Endothelial cell of umbilical vein (primary cell): ENCODE results near the gene BPTF. TPM values are rescaled to one million over a fixed set of nuclear protein-coding genes. Genes with fewer than 3 reads are reported as not detected.
A peak's percentile ranks its signal among the peaks of the same experiment; 100 is the strongest.
"Not testable (repeated sequence)": the region's sequence is repeated elsewhere in the genome, so short reads cannot be mapped to it uniquely, and the experiment has no call there.

ENCODE experiments used
- BruUV-seq: library from RNA; stranded (reverse); fragments of 400-500 nt; replicated peaks from 2 replicates; lab custom pipeline; 2021; lab: Mats Ljungman, UMichigan
- CTCF ChIA-PET: fragments of 300-600, 350-600 bp; sonication (Branson Sonifier 250); formaldehyde crosslinking; loops from one replicate; lab custom pipeline; 2021; ENCODE audit warnings: antibody characterized with exemption, inconsistent platforms; lab: Charles Lee
- POLR2A ChIA-PET: fragments of 300-600, 350-600 bp; sonication (Branson Sonifier 250); formaldehyde crosslinking; loops from one replicate; lab custom pipeline; 2021; ENCODE audit warnings: antibody characterized with exemption, inconsistent platforms; lab: Charles Lee
- DNase-seq: peaks from one replicate; pipeline ENCODE4 v3.0.0-alpha.2; 2011; ENCODE audit warnings: low read depth, low spot score
- FAIRE-seq: peaks from 2 replicates; lab custom pipeline; 2011; peaks lifted over from hg19 to GRCh38; lab: Jason Lieb, UNC
- H2AFZ ChIP-seq: 2 replicates; pipeline ENCODE4 v1.6.0; 2012; ENCODE audit warnings: low read depth, low read length, control low read depth, inconsistent platforms
- H3K27ac ChIP-seq: 2 replicates; pipeline ENCODE4 v1.5.1; 2011; ENCODE audit warnings: low read depth, mild to moderate bottlenecking, control low read depth, low read length, moderate library complexity; ENCODE audit not compliant: insufficient read depth
- H3K27me3 ChIP-seq, 2 experiments: 2 replicates each; pipeline versions ENCODE4 v1.6.0 to v1.6.1; 2011; ENCODE audit warnings: low read length in 2 of 2, mixed read lengths in 1 of 2; ENCODE audit not compliant: control insufficient read depth in 2 of 2, insufficient read depth in 2 of 2
- H3K36me3 ChIP-seq, 2 experiments: 2 replicates in 1 of 2; 3 replicates in 1 of 2; pipeline ENCODE4 v1.5.1; 2011; ENCODE audit warnings: low read length in 2 of 2, mild to moderate bottlenecking in 1 of 2, moderate library complexity in 1 of 2; ENCODE audit not compliant: control insufficient read depth in 2 of 2, insufficient read depth in 2 of 2; ENCODE audit errors: extremely low read depth in 1 of 2
- H3K4me1 ChIP-seq: 3 replicates; pipeline ENCODE4 v1.5.1; 2011; ENCODE audit warnings: mild to moderate bottlenecking, low read length; ENCODE audit not compliant: control insufficient read depth, insufficient read depth; ENCODE audit errors: extremely low read depth
- H3K4me2 ChIP-seq: 2 replicates; pipeline ENCODE4 v1.6.1; 2011; ENCODE audit warnings: low read length, control low read depth, mixed read lengths; ENCODE audit not compliant: insufficient read depth
- H3K4me3 ChIP-seq, 3 experiments: fragments of 200-600 bp in 1 of 3; sonication (generic), shearing (Covaris generic) in 1 of 3; replicated peaks in 1 of 3; 2 replicates each; pipeline ENCODE4 v1.5.1; 2011 to 2016; ENCODE audit warnings: control low read depth in 3 of 3, low read length in 3 of 3, mild to moderate bottlenecking in 2 of 3, inconsistent platforms in 1 of 3, low read depth in 1 of 3, moderate library complexity in 1 of 3; ENCODE audit not compliant: insufficient read depth in 1 of 3
- H3K79me2 ChIP-seq: 2 replicates; pipeline ENCODE4 v1.6.0; 2012; ENCODE audit warnings: low read length, inconsistent platforms; ENCODE audit not compliant: control insufficient read depth, insufficient read depth
- H3K9ac ChIP-seq: replicated peaks from 2 replicates; pipeline ENCODE3; 2011; ENCODE audit warnings: low read length, control low read depth; ENCODE audit not compliant: insufficient read depth; ENCODE audit errors: extremely low read depth
- H3K9me1 ChIP-seq: replicated peaks from 3 replicates; pipeline ENCODE4 v1.6.0; 2011; ENCODE audit warnings: mild to moderate bottlenecking, low read length; ENCODE audit not compliant: control insufficient read depth, insufficient read depth; ENCODE audit errors: extremely low read depth
- H3K9me3 ChIP-seq: replicated peaks from 2 replicates; pipeline ENCODE4 v1.5.1; 2012; ENCODE audit warnings: low read length, inconsistent platforms; ENCODE audit not compliant: control insufficient read depth, insufficient read depth
- H4K20me1 ChIP-seq: replicated peaks from 2 replicates; pipeline ENCODE3; 2011; ENCODE audit warnings: mild to moderate bottlenecking, low read length; ENCODE audit not compliant: control insufficient read depth, insufficient read depth; ENCODE audit errors: extremely low read depth
- CTCF ChIP-seq, 2 donors: IDR thresholded peaks; 1 replicate in 1 of 2; 2 replicates in 1 of 2; pipeline ENCODE4 v1.5.1; 2011; ENCODE audit warnings: low read length in 2 of 2, mild to moderate bottlenecking in 2 of 2, moderate library complexity in 2 of 2, control low read depth in 1 of 2, inconsistent platforms in 1 of 2, low read depth in 1 of 2; ENCODE audit not compliant: insufficient read depth in 1 of 2; ENCODE audit errors: extremely low read depth in 1 of 2
- EZH2 ChIP-seq: IDR thresholded peaks from 2 replicates; pipeline ENCODE4 v1.6.1; 2012; ENCODE audit warnings: borderline replicate concordance, low read depth, mild to moderate bottlenecking, moderate library complexity, low read length, inconsistent platforms; ENCODE audit not compliant: severe bottlenecking
- FOS ChIP-seq: IDR thresholded peaks from 2 replicates; pipeline ENCODE4 v1.6.1; 2011; ENCODE audit warnings: mild to moderate bottlenecking, low read length, moderate library complexity, borderline replicate concordance; ENCODE audit not compliant: insufficient read depth
- GATA2 ChIP-seq: IDR thresholded peaks from 2 replicates; pipeline ENCODE4 v1.7.0; 2011; ENCODE audit warnings: low read depth, mild to moderate bottlenecking, moderate library complexity, mixed read lengths, low read length; ENCODE audit not compliant: insufficient read length, insufficient read depth
- JUN ChIP-seq: IDR thresholded peaks from 2 replicates; pipeline ENCODE4 v1.6.1; 2011; ENCODE audit warnings: borderline replicate concordance, low read depth; ENCODE audit not compliant: insufficient read length, insufficient read depth
- POLR2A ChIP-seq: IDR thresholded peaks from 2 replicates; pipeline ENCODE4 v1.6.1; 2012; ENCODE audit warnings: low read depth, mild to moderate bottlenecking, control low read depth, low read length
- POLR2AphosphoS5 ChIP-seq: IDR thresholded peaks from 2 replicates; pipeline ENCODE4 v1.6.1; 2012; ENCODE audit warnings: low read depth, mild to moderate bottlenecking, control low read depth, low read length, moderate library complexity; ENCODE audit not compliant: insufficient read depth
- dilution Hi-C: fragments of 300-500 bp; cut with MboI; formaldehyde crosslinking; loops from one replicate; pipeline ENCODE4 v1.15.0; 2019; ENCODE audit warnings: low sequenced_read_pairs; ENCODE audit not compliant: extremely low pct_ligation_motif_present
- intact Hi-C: fragments of 100-400 bp; cut with micrococcal nuclease; formaldehyde crosslinking; loops from one replicate; pipeline ENCODE4 v1.10.0; 2022
- polyA plus RNA-seq, 4 experiments: library from polyadenylated mRNA; depleted of rRNA in 3 of 4; stranded (reverse) in 3 of 4; unstranded in 1 of 4; fragments of >200 nt; gene quantifications; 2 replicates each; pipeline versions ENCODE4 v1.2.1 to v1.2.3, GENCODE V29; 2011 to 2012; ENCODE audit warnings: missing spikeins in 1 of 4
- total RNA-seq: library from RNA; stranded (reverse); gene quantifications from 2 replicates; pipeline ENCODE4 v1.2.3, GENCODE V29; 2021

Gene BPTF
- total and polyA plus RNA-seq, 2 donors (not counting 3 experiments of a cell fraction or from before 2014, with no cell fraction given) = 41.0 to 88.1 TPM

- dilution Hi-C loops, H3K9me1 ChIP-seq, H3K27ac ChIP-seq, POLR2A ChIA-PET, BruUV-seq, H3K27me3 ChIP-seq, H4K20me1 ChIP-seq, H3K36me3 ChIP-seq, H3K9me3 ChIP-seq: not testable (repeated sequence)
- intact Hi-C loops = loop anchor here (1.0 kb wide), 4 partner anchors 26 to 452 kb away; partner anchors contain the start of genes KPNA2 and NOL11
- FAIRE-seq (peak; percentile 79), DNase-seq (peak; percentile 63)
- Histone ChIP-seq H3K9ac (peak overlapping the region; percentile 47), H3K79me2 (peaks cover 44% of the 10 kb centered on the region), H3K4me2 (peak overlapping the region; percentile 80), H3K4me1 (peaks cover 13% of the 10 kb centered on the region), H3K4me3 (peak overlapping the region; percentile 57 to 78 (median 60)), H2AFZ (peak overlapping the region; percentile 59)
- CTCF ChIA-PET = interaction anchor here (2.2 to 2.5 kb wide), 2 partner anchors 26 to 452 kb away, joined by 5 to 15 read pairs; no protein-coding TSS in a partner anchor
Measured at GRCh38 chr17:67825627-67826601, 611 bp downstream of the BPTF start.

- BruUV-seq = no TSS peak
- peaks cover 11% of the 10 kb centered on the region for H4K20me1 ChIP-seq
- dilution Hi-C loops = no loop called here
- peak overlapping the region; percentile 25 for H3K4me2 ChIP-seq
- no peak overlapping the region for H2AFZ ChIP-seq
- H3K79me2 ChIP-seq = peaks cover 71% of the 10 kb centered on the region
- TF ChIP-seq POLR2AphosphoS5 = no peak
- no peak for TF ChIP-seq GATA2
- TF ChIP-seq FOS = no peak
- TF ChIP-seq POLR2A = no peak
- TF ChIP-seq CTCF (IDR thresholded peaks at IDR 0.05; ENCODE audit: extremely low read depth in 1 of 2, insufficient read depth in 1 of 2, low read depth in 1 of 2, low read length in 2 of 2) = no peak
- TF ChIP-seq JUN = no peak
- no peak for TF ChIP-seq EZH2
- intact Hi-C loops = no loop called here
- POLR2A ChIA-PET = no interaction called here
- no peaks in the 10 kb centered on the region for H3K9me3 ChIP-seq
- H3K4me1 ChIP-seq = peaks cover 13% of the 10 kb centered on the region
- H3K9me1 ChIP-seq = no peaks in the 10 kb centered on the region
- H3K4me3 ChIP-seq = no peak overlapping the region
- DNase-seq (no peak), FAIRE-seq (no peak)
- H3K36me3 ChIP-seq = peaks cover 0 to 2% of the 10 kb centered on the region in 2 experiments
- no peak overlapping the region for H3K9ac ChIP-seq
- CTCF ChIA-PET = interaction anchor here (1.0 to 1.5 kb wide), 2 partner anchors 26 to 371 kb away, joined by 3 to 4 read pairs; no protein-coding TSS in a partner anchor
- no peaks in the 10 kb centered on the region for H3K27me3 ChIP-seq
- H3K27ac ChIP-seq = no peak overlapping the region
Measured at GRCh38 chr17:67829331-67829730, 4.0 kb downstream of the BPTF start.
